HepG2 (cell line): ENCODE measurements around the gene DDX17. TPM values are rescaled to one million over a fixed set of nuclear protein-coding genes. Genes with fewer than 3 reads are reported as not detected.

Experiments used
- ARHGAP35 ChIP-seq: sonication (generic); formaldehyde crosslinking; IDR thresholded peaks from 2 replicates; pipeline ENCODE4 v1.9.0; 2022; ENCODE audit warnings: mild to moderate bottlenecking, inconsistent platforms, moderate library complexity, missing genetic modification reagents, borderline replicate concordance
- CBX2 ChIP-seq, 2 experiments: fragments of 200-600 bp in 1 of 2; sonication (generic); formaldehyde crosslinking in 1 of 2; IDR thresholded peaks; 2 replicates each; pipeline versions ENCODE4 v1.7.0 to v1.8.1; 2018 to 2022; ENCODE audit warnings: low read depth in 2 of 2, low read length in 1 of 2, mild to moderate bottlenecking in 1 of 2, missing genetic modification reagents in 1 of 2
- ELF3 ChIP-seq: IDR thresholded peaks from 2 replicates; pipeline ENCODE4 v1.6.1; 2016; ENCODE audit warnings: missing genetic modification reagents, missing compliant biosample characterization
- FOXO1 ChIP-seq: sonication (generic); formaldehyde crosslinking; IDR thresholded peaks from 2 replicates; pipeline ENCODE4 v1.4.0; 2020; ENCODE audit warnings: missing genetic modification reagents
- GFI1 ChIP-seq: sonication (generic); formaldehyde crosslinking; IDR thresholded peaks from 2 replicates; pipeline ENCODE4 v1.5.0; 2020; ENCODE audit warnings: missing genetic modification reagents, mild to moderate bottlenecking, borderline replicate concordance
- KLF15 ChIP-seq: sonication (generic); formaldehyde crosslinking; IDR thresholded peaks from 2 replicates; pipeline ENCODE4 v1.8.1; 2023; ENCODE audit warnings: borderline replicate concordance, mild to moderate bottlenecking, inconsistent platforms, missing genetic modification reagents, mixed read lengths
- MZF1 ChIP-seq: sonication (generic); formaldehyde crosslinking; IDR thresholded peaks from 2 replicates; pipeline ENCODE4 v1.8.1; 2023; ENCODE audit warnings: mild to moderate bottlenecking, missing genetic modification reagents, borderline replicate concordance
- NR2C2 ChIP-seq: sonication (generic); formaldehyde crosslinking; IDR thresholded peaks from 2 replicates; pipeline ENCODE4 v1.4.0; 2020; ENCODE audit warnings: missing genetic modification reagents, mild to moderate bottlenecking, moderate library complexity, borderline replicate concordance
- ZNF24 ChIP-seq: fragments of 450-650 bp; IDR thresholded peaks from 2 replicates; pipeline ENCODE4 v1.6.1; 2017; ENCODE audit warnings: antibody characterized with exemption, mild to moderate bottlenecking
- ZNF766 ChIP-seq: sonication (generic); formaldehyde crosslinking; IDR thresholded peaks from 2 replicates; pipeline ENCODE4 v1.5.0; 2020; ENCODE audit warnings: missing genetic modification reagents, borderline replicate concordance
- ZNF790 ChIP-seq: sonication (generic); formaldehyde crosslinking; IDR thresholded peaks from 2 replicates; pipeline ENCODE4 v1.8.0; 2022; ENCODE audit warnings: missing genetic modification reagents, mild to moderate bottlenecking, borderline replicate concordance
- polyA plus RNA-seq, 8 experiments: library from polyadenylated mRNA; depleted of rRNA in 3 of 8; stranded (reverse) in 7 of 8; unstranded in 1 of 8; fragments of >200 nt; fragmentation: Illumina TruSeq in 4 of 8; extraction: Trizol in 4 of 8; gene quantifications; 2 replicates each; pipeline versions ENCODE4 v1.2.1 to v1.2.3, GENCODE V29; 2011 to 2016; ENCODE audit warnings: low read depth in 4 of 8, missing spikeins in 1 of 8, mixed read lengths in 1 of 8; ENCODE audit not compliant: insufficient read depth in 1 of 8
- total RNA-seq, 5 experiments: library from RNA; depleted of rRNA; stranded (reverse); fragments of >200 nt; fragmentation: Illumina TruSeq; extraction: Trizol; gene quantifications; 2 replicates each; pipeline ENCODE4 v1.2.3, GENCODE V29; 2016; ENCODE audit warnings: low read depth in 1 of 5
- TF ChIP-seq, protein P1 (sequence below): sonication (generic); formaldehyde crosslinking; IDR thresholded peaks from 2 replicates; pipeline ENCODE4 v1.4.0; 2020; ENCODE audit warnings: missing genetic modification reagents, borderline replicate concordance
- TF ChIP-seq, protein P2 (sequence below): sonication (generic); formaldehyde crosslinking; IDR thresholded peaks from 2 replicates; pipeline ENCODE4 v1.4.0; 2020; ENCODE audit warnings: missing genetic modification reagents, borderline replicate concordance
- TF ChIP-seq, protein P3 (sequence below): sonication (generic); formaldehyde crosslinking; IDR thresholded peaks from 2 replicates; pipeline ENCODE4 v1.5.0; 2020; ENCODE audit warnings: mild to moderate bottlenecking, missing genetic modification reagents
- TF ChIP-seq, protein P4 (sequence below): sonication (generic); formaldehyde crosslinking; IDR thresholded peaks from 2 replicates; pipeline ENCODE4 v1.4.0; 2020; ENCODE audit warnings: missing genetic modification reagents
- TF ChIP-seq, protein P5 (sequence below): sonication (generic); formaldehyde crosslinking; IDR thresholded peaks from 2 replicates; pipeline ENCODE4 v1.4.0; 2020; ENCODE audit warnings: missing genetic modification reagents

Gene DDX17
- total and polyA plus RNA-seq, 2 of the 13 experiments (the other 11 are each of a cell fraction or from before 2014, with no cell fraction given), result 238 to 344 TPM

DNA sequence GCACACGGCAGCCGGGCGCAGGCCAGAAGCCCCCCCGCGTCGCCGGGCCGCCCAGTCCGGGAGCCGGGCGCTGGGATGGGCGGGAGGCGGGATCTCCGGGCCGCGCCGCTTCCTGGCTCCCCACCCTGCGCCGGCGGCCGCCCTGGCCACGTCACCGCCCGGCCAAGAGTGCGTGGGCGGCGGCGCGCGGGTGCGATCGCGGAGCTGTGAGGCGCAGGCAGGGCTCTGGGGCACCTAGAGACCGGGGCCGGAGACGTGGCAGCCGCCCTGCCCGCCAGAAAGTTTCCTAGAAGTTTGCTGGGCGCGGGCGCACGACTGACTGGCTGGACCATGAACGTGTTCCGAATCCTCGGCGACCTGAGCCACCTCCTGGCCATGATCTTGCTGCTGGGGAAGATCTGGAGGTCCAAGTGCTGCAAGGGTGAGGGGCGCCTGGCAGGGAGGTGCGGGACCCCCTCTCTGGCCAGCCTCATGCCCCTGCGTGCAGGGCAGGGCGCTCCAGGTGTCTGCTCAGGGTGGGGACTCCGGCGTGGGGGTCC lies 38.1 kb downstream of the DDX17 start, which contains the start of gene KDELR3 (continued):
- TF ChIP-seq, protein P1, sequence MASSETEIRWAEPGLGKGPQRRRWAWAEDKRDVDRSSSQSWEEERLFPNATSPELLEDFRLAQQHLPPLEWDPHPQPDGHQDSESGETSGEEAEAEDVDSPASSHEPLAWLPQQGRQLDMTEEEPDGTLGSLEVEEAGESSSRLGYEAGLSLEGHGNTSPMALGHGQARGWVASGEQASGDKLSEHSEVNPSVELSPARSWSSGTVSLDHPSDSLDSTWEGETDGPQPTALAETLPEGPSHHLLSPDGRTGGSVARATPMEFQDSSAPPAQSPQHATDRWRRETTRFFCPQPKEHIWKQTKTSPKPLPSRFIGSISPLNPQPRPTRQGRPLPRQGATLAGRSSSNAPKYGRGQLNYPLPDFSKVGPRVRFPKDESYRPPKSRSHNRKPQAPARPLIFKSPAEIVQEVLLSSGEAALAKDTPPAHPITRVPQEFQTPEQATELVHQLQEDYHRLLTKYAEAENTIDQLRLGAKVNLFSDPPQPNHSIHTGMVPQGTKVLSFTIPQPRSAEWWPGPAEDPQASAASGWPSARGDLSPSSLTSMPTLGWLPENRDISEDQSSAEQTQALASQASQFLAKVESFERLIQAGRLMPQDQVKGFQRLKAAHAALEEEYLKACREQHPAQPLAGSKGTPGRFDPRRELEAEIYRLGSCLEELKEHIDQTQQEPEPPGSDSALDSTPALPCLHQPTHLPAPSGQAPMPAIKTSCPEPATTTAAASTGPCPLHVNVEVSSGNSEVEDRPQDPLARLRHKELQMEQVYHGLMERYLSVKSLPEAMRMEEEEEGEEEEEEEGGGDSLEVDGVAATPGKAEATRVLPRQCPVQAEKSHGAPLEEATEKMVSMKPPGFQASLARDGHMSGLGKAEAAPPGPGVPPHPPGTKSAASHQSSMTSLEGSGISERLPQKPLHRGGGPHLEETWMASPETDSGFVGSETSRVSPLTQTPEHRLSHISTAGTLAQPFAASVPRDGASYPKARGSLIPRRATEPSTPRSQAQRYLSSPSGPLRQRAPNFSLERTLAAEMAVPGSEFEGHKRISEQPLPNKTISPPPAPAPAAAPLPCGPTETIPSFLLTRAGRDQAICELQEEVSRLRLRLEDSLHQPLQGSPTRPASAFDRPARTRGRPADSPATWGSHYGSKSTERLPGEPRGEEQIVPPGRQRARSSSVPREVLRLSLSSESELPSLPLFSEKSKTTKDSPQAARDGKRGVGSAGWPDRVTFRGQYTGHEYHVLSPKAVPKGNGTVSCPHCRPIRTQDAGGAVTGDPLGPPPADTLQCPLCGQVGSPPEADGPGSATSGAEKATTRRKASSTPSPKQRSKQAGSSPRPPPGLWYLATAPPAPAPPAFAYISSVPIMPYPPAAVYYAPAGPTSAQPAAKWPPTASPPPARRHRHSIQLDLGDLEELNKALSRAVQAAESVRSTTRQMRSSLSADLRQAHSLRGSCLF (CRISPR knock-in tag), result no peak
- TF ChIP-seq ELF3 (CRISPR knock-in tag) (no peak), ZNF766 (CRISPR knock-in tag) (no peak), ZNF790 (no peak), ZNF24 (no peak), CBX2 (IDR thresholded peaks at IDR 0.05; ENCODE audit: low read depth, low read length) (no peak), CBX2 (CRISPR knock-in tag; IDR thresholded peaks at IDR 0.05; ENCODE audit: low read depth) (no peak), FOXO1 (CRISPR knock-in tag) (no peak), KLF15 (CRISPR knock-in tag) (0 out of 2 replicates have a peak, but pooled peaks have one; percentile 29), MZF1 (CRISPR knock-in tag) (no peak), NR2C2 (CRISPR knock-in tag) (no peak), ARHGAP35 (CRISPR knock-in tag) (no peak), GFI1 (CRISPR knock-in tag) (no peak)
- TF ChIP-seq, protein P2, sequence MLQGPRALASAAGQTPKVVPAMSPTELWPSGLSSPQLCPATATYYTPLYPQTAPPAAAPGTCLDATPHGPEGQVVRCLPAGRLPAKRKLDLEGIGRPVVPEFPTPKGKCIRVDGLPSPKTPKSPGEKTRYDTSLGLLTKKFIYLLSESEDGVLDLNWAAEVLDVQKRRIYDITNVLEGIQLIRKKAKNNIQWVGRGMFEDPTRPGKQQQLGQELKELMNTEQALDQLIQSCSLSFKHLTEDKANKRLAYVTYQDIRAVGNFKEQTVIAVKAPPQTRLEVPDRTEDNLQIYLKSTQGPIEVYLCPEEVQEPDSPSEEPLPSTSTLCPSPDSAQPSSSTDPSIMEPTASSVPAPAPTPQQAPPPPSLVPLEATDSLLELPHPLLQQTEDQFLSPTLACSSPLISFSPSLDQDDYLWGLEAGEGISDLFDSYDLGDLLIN (CRISPR knock-in tag), result no peak
- TF ChIP-seq, protein P3, sequence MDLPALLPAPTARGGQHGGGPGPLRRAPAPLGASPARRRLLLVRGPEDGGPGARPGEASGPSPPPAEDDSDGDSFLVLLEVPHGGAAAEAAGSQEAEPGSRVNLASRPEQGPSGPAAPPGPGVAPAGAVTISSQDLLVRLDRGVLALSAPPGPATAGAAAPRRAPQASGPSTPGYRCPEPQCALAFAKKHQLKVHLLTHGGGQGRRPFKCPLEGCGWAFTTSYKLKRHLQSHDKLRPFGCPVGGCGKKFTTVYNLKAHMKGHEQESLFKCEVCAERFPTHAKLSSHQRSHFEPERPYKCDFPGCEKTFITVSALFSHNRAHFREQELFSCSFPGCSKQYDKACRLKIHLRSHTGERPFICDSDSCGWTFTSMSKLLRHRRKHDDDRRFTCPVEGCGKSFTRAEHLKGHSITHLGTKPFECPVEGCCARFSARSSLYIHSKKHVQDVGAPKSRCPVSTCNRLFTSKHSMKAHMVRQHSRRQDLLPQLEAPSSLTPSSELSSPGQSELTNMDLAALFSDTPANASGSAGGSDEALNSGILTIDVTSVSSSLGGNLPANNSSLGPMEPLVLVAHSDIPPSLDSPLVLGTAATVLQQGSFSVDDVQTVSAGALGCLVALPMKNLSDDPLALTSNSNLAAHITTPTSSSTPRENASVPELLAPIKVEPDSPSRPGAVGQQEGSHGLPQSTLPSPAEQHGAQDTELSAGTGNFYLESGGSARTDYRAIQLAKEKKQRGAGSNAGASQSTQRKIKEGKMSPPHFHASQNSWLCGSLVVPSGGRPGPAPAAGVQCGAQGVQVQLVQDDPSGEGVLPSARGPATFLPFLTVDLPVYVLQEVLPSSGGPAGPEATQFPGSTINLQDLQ, result no peak
- TF ChIP-seq, protein P4, sequence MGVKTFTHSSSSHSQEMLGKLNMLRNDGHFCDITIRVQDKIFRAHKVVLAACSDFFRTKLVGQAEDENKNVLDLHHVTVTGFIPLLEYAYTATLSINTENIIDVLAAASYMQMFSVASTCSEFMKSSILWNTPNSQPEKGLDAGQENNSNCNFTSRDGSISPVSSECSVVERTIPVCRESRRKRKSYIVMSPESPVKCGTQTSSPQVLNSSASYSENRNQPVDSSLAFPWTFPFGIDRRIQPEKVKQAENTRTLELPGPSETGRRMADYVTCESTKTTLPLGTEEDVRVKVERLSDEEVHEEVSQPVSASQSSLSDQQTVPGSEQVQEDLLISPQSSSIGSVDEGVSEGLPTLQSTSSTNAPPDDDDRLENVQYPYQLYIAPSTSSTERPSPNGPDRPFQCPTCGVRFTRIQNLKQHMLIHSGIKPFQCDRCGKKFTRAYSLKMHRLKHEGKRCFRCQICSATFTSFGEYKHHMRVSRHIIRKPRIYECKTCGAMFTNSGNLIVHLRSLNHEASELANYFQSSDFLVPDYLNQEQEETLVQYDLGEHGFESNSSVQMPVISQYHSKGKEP (CRISPR knock-in tag), result no peak
- TF ChIP-seq, protein P5, sequence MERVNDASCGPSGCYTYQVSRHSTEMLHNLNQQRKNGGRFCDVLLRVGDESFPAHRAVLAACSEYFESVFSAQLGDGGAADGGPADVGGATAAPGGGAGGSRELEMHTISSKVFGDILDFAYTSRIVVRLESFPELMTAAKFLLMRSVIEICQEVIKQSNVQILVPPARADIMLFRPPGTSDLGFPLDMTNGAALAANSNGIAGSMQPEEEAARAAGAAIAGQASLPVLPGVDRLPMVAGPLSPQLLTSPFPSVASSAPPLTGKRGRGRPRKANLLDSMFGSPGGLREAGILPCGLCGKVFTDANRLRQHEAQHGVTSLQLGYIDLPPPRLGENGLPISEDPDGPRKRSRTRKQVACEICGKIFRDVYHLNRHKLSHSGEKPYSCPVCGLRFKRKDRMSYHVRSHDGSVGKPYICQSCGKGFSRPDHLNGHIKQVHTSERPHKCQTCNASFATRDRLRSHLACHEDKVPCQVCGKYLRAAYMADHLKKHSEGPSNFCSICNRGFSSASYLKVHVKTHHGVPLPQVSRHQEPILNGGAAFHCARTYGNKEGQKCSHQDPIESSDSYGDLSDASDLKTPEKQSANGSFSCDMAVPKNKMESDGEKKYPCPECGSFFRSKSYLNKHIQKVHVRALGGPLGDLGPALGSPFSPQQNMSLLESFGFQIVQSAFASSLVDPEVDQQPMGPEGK, result peak; percentile 28; the same call in 1 of the 2 replicates
